ENCODE results near the gene CRIP2.

DNA sequence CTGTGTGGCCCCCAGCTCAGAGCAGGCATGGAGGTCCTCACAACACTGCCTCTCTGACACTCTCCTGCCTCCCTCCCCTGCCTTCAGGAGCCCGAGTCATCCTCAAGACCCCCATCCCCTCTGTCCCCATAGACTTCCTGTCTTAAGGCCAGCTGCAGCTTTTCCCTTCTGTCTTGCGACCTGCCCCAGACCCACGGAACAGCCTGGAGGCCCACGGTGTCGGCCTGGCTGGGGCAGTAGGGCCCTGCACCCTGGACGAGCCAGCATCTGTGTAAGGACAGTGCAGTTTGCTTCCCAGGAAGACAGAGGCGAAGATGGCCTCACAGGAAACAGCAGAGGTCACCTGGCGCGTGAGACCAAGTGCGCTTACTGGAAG is 26.1 kb downstream of the CRIP2 start:
- TF ChIP-seq POLR2A (IDR thresholded peaks at IDR 0.05) = no peak
- TF ChIP-seq, protein P1, sequence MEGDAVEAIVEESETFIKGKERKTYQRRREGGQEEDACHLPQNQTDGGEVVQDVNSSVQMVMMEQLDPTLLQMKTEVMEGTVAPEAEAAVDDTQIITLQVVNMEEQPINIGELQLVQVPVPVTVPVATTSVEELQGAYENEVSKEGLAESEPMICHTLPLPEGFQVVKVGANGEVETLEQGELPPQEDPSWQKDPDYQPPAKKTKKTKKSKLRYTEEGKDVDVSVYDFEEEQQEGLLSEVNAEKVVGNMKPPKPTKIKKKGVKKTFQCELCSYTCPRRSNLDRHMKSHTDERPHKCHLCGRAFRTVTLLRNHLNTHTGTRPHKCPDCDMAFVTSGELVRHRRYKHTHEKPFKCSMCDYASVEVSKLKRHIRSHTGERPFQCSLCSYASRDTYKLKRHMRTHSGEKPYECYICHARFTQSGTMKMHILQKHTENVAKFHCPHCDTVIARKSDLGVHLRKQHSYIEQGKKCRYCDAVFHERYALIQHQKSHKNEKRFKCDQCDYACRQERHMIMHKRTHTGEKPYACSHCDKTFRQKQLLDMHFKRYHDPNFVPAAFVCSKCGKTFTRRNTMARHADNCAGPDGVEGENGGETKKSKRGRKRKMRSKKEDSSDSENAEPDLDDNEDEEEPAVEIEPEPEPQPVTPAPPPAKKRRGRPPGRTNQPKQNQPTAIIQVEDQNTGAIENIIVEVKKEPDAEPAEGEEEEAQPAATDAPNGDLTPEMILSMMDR (IDR thresholded peaks at IDR 0.05) = no peak
